Transverse colon (tissue), 3 donors: ENCODE results near the gene UBAC2.

Experiments
- EP300 ChIP-seq: sonication (generic); formaldehyde crosslinking; IDR thresholded peaks from one replicate; pipeline ENCODE4 v1.6.1; 2017; ENCODE audit warnings: antibody characterized with exemption, low read depth
- TF ChIP-seq, protein P1 (sequence below), 5 experiments: fragments of 200-600 bp in 3 of 5; fragments of 450-650 bp in 2 of 5; sonication (generic) in 3 of 5; IDR thresholded peaks; 1 replicate in 2 of 5; 2 replicates in 3 of 5; pipeline ENCODE4 v1.5.1; 2016 to 2017; ENCODE audit warnings: antibody characterized with exemption in 5 of 5, inconsistent platforms in 3 of 5, mild to moderate bottlenecking in 2 of 5, moderate library complexity in 1 of 5

DNA sequence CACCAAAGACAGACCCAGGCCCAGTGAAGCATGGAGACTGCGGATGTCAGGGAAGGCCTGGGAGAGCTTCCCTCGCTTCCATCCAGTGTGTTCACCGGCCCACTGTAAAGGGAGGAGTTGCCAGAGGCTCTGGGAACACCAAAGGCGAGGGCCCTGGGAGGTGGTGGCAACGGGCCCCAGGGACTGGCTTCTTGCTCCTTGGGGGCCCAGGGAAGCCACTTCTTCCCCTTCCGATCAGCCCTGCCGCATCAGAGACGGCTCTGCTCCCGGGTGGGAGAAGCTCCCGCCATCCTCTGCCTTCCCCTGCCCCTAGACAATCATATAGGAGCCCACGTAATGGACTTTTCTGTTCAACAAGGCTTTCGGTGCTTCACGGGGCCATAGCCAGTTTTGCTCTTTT, 189.9 kb downstream of the UBAC2 start:
- TF ChIP-seq, protein P1, sequence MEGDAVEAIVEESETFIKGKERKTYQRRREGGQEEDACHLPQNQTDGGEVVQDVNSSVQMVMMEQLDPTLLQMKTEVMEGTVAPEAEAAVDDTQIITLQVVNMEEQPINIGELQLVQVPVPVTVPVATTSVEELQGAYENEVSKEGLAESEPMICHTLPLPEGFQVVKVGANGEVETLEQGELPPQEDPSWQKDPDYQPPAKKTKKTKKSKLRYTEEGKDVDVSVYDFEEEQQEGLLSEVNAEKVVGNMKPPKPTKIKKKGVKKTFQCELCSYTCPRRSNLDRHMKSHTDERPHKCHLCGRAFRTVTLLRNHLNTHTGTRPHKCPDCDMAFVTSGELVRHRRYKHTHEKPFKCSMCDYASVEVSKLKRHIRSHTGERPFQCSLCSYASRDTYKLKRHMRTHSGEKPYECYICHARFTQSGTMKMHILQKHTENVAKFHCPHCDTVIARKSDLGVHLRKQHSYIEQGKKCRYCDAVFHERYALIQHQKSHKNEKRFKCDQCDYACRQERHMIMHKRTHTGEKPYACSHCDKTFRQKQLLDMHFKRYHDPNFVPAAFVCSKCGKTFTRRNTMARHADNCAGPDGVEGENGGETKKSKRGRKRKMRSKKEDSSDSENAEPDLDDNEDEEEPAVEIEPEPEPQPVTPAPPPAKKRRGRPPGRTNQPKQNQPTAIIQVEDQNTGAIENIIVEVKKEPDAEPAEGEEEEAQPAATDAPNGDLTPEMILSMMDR (IDR thresholded peaks at IDR 0.05): no peak
- no peak for TF ChIP-seq EP300
